ENCODE measurements around the gene MACROH2A1.
"Not testable (repeated sequence)": the region's sequence is repeated elsewhere in the genome, so short reads cannot be mapped to it uniquely, and the experiment has no call there.

The MACROH2A1 gene

GRCh38 chr5:135375040-135375793, 23.8 kb downstream of the MACROH2A1 start:
- no peak for DNase-seq

GRCh38 chr5:135373736-135374515, 25.1 kb downstream of the MACROH2A1 start:
- peak; percentile 79 for DNase-seq

- DNase-seq = peak; percentile 90
These were observed 26.2 kb downstream of the MACROH2A1 start for GRCh38 chr5:135372654-135373381.

GRCh38 chr5:135371622-135372232, 27.3 kb downstream of the MACROH2A1 start:
- DNase-seq = no peak

- no peak for DNase-seq
These were observed 29.1 kb downstream of the MACROH2A1 start for GRCh38 chr5:135369952-135370351.

- no peak for DNase-seq
These were observed 31.5 kb downstream of the MACROH2A1 start for GRCh38 chr5:135367554-135367953.

- no peak for DNase-seq
These were observed 32.0 kb downstream of the MACROH2A1 start for GRCh38 chr5:135367076-135367475.

GRCh38 chr5:135365281-135365680, 33.8 kb downstream of the MACROH2A1 start:
- no peak for DNase-seq

- DNase-seq = no peak
These were observed 34.4 kb downstream of the MACROH2A1 start for GRCh38 chr5:135364421-135365262.

- DNase-seq = not testable (repeated sequence)
These were observed 35.7 kb downstream of the MACROH2A1 start for GRCh38 chr5:135363342-135363741.

GRCh38 chr5:135362102-135362501, 36.9 kb downstream of the MACROH2A1 start:
- no peak for DNase-seq

GRCh38 chr5:135360278-135361274, 38.5 kb downstream of the MACROH2A1 start:
- DNase-seq = peak; percentile 53

- no peak for DNase-seq
These were observed 39.5 kb downstream of the MACROH2A1 start for GRCh38 chr5:135359374-135360165.

GRCh38 chr5:135357685-135358084, 41.3 kb downstream of the MACROH2A1 start:
- DNase-seq = no peak

GRCh38 chr5:135356522-135357318, 42.3 kb downstream of the MACROH2A1 start:
- peak; percentile 48 for DNase-seq

- DNase-seq = no peak
These were observed 43.9 kb downstream of the MACROH2A1 start for GRCh38 chr5:135355169-135355568.

GRCh38 chr5:135353952-135354721, 44.9 kb downstream of the MACROH2A1 start:
- no peak for DNase-seq

- no peak for DNase-seq
These were observed 48.5 kb downstream of the MACROH2A1 start for GRCh38 chr5:135350536-135350935.
